GM18907 (cell line): ENCODE measurements around the gene OVOL3.
"Not testable (repeated sequence)": the region's sequence is repeated elsewhere in the genome, so short reads cannot be mapped to it uniquely, and the experiment has no call there.

ENCODE experiments used
- ATAC-seq: cut with Tn5 transposase; IDR thresholded peaks from one replicate; pipeline ENCODE4 v1.9.1; 2021; ENCODE audit warnings: mild to moderate bottlenecking, moderate library complexity; ENCODE audit not compliant: unreplicated experiment

Gene OVOL3

GRCh38 chr19:36110487-36111199 is at the start of gene OVOL3:
Gene OVOL3, plus strand, starts transcription at chr19:36111143. Its CDS starts 60 bp downstream, at chr19:36111203.
- no peak for ATAC-seq

- no peak for ATAC-seq
These were observed 49.6 kb upstream of the OVOL3 start for GRCh38 chr19:36061367-36061766.

- no peak for ATAC-seq
These were observed 46.1 kb upstream of the OVOL3 start for GRCh38 chr19:36064826-36065225.

GRCh38 chr19:36067681-36068080 is 43.3 kb upstream of the OVOL3 start:
- no peak for ATAC-seq

GRCh38 chr19:36068810-36069499 is 42.0 kb upstream of the OVOL3 start:
- not testable (repeated sequence) for ATAC-seq

- ATAC-seq: no peak
These were observed 38.9 kb upstream of the OVOL3 start for GRCh38 chr19:36072081-36072480.

- no peak for ATAC-seq
These were observed 37.6 kb upstream of the OVOL3 start for GRCh38 chr19:36073121-36073876.

GRCh38 chr19:36079389-36079945 is 31.5 kb upstream of the OVOL3 start:
- ATAC-seq: no peak

GRCh38 chr19:36081385-36081784 is 29.6 kb upstream of the OVOL3 start:
- no peak for ATAC-seq

- no peak for ATAC-seq
These were observed 29.0 kb upstream of the OVOL3 start for GRCh38 chr19:36081894-36082293.

- ATAC-seq: no peak
These were observed 28.0 kb upstream of the OVOL3 start for GRCh38 chr19:36082916-36083315.

GRCh38 chr19:36084231-36085009 is 26.5 kb upstream of the OVOL3 start:
- ATAC-seq: no peak

- no peak for ATAC-seq
These were observed 24.6 kb upstream of the OVOL3 start for GRCh38 chr19:36086326-36086725.

GRCh38 chr19:36089847-36090246 is 21.1 kb upstream of the OVOL3 start:
- ATAC-seq: no peak

GRCh38 chr19:36090910-36091695 is 19.8 kb upstream of the OVOL3 start:
- ATAC-seq: no peak

- ATAC-seq: no peak
These were observed 18.4 kb upstream of the OVOL3 start for GRCh38 chr19:36092566-36092965.

GRCh38 chr19:36093146-36093662 is 17.7 kb upstream of the OVOL3 start:
- no peak for ATAC-seq

- no peak for ATAC-seq
These were observed 17.3 kb upstream of the OVOL3 start for GRCh38 chr19:36093687-36094086.

GRCh38 chr19:36097036-36097435 is 13.9 kb upstream of the OVOL3 start:
- no peak for ATAC-seq
